Gastrocnemius medialis (tissue), 4 donors: Measurements from ENCODE around the gene GPR146. TPM values are rescaled to one million over a fixed set of nuclear protein-coding genes. Genes with fewer than 3 reads are reported as not detected.
A peak's percentile ranks its signal among the peaks of the same experiment; 100 is the strongest.

Experiments
- ATAC-seq, 2 donors: fragments of 150-250 bp; one replicate each; pipeline ENCODE4 v1.9.1; 2016
- DNase-seq, 2 donors: peaks; one replicate each; pipeline ENCODE4 v3.0.0-alpha.2; 2019
- H3K27ac ChIP-seq, 4 donors: fragments of 200-600 bp; sonication (generic); 1 replicate in 1 of 4; 2 replicates in 3 of 4; pipeline ENCODE4 v1.5.1; 2016 to 2018; ENCODE audit warnings: mild to moderate bottlenecking in 2 of 4, moderate library complexity in 1 of 4
- H3K27me3 ChIP-seq, 3 donors: fragments of 200-600 bp; sonication (generic) in 2 of 3; 1 replicate in 1 of 3; 2 replicates in 2 of 3; pipeline versions ENCODE4 v1.5.1 to v1.6.0; 2016 to 2019; ENCODE audit warnings: mild to moderate bottlenecking in 1 of 3, moderate library complexity in 1 of 3
- H3K36me3 ChIP-seq, 2 donors: fragments of 200-600 bp; sonication (generic) in 1 of 2; one replicate each; pipeline ENCODE4 v1.5.1; 2017 to 2018
- H3K4me1 ChIP-seq, 2 donors: fragments of 200-600 bp; sonication (generic) in 1 of 2; one replicate each; pipeline ENCODE4 v1.5.1; 2016 to 2017; ENCODE audit warnings: mild to moderate bottlenecking in 2 of 2
- H3K4me3 ChIP-seq, 4 donors: fragments of 200-600 bp; sonication (generic) in 3 of 4; 1 replicate in 1 of 4; 2 replicates in 3 of 4; pipeline ENCODE4 v1.5.1; 2016 to 2019; ENCODE audit warnings: mild to moderate bottlenecking in 2 of 4
- H3K9me3 ChIP-seq, 3 donors: fragments of 200-600 bp; sonication (generic) in 2 of 3; 1 replicate in 1 of 3; 2 replicates in 2 of 3; pipeline ENCODE4 v1.5.1; 2016 to 2019
- POLR2A ChIP-seq, 2 donors: fragments of 450-650 bp; IDR thresholded peaks; one replicate each; pipeline ENCODE4 v1.6.1; 2017; ENCODE audit warnings: antibody characterized with exemption in 2 of 2, mild to moderate bottlenecking in 2 of 2, moderate library complexity in 2 of 2
- in situ Hi-C, 4 donors: fragments of 200-750 bp; cut with MboI; loops; one replicate each; pipeline versions ENCODE4 v1.15.0 to v1.8.0; 2017; ENCODE audit warnings: low sequenced_read_pairs in 4 of 4
- intact Hi-C: fragments of 100-400 bp; cut with DNase I; formaldehyde crosslinking; loops from one replicate; pipeline ENCODE4 v1.15.1; 2023; ENCODE audit warnings: low total_unique reads
- total RNA-seq, 4 donors: library from RNA; depleted of rRNA; stranded (reverse); fragments of >200 nt; gene quantifications; one replicate each; pipeline versions ENCODE4 v1.1.0 to v1.2.3, GENCODE V29; 2016
- TF ChIP-seq, protein P1 (sequence below), 5 experiments: fragments of 450-650 bp in 3 of 5; fragments of 200-600 bp in 2 of 5; sonication (generic) in 2 of 5; IDR thresholded peaks in 4 of 5; conservative IDR thresholded peaks in 1 of 5; 1 replicate in 4 of 5; 2 replicates in 1 of 5; pipeline ENCODE4 v1.5.1; 2016 to 2019; ENCODE audit warnings: antibody characterized with exemption in 5 of 5, mild to moderate bottlenecking in 3 of 5, moderate library complexity in 3 of 5

The GPR146 gene
- total RNA-seq, 4 donors from 2014 or later = 23.3 to 43.8 (median 29.5) TPM

DNA sequence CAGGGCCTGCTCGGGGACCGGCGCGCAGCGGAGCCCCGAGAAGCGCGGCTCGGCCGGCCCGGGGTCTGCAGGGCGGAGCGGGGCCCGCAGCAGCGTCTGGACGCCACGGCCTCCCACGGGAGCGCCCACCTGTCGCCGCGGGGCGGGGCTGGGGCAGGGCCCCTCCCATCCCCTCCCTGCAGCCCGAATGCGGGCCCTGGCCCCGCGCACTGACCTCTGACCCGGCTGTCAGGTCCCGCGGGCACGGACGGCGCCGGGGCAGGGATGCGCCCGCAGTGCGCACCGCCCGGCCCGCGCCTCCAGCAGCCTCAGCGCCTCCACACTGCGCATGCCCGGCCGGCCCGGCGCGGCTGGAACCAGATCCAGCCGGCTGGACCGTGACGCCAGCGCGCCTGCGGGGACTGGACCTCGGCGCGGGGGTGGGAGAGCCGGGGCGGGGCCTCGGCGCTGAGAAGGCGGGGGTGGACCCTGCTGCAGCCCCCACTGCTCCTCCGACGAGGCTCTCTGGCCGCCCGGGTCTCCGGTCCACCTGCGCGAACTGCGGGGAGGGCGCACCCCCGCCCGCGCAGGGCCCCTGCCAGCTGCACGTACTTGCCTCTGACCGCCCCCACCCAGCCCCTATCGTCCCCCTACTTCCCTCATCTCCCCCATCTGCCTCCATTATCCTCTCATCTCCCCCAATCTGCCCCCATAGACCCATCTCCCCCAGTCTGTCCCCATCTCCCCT lies 16.1 kb upstream of the GPR146 start:
- ATAC-seq (peak; percentile 81 to 88), DNase-seq (peak; percentile 76 to 85)
- peak overlapping the region; percentile 62 to 91 (median 74) for H3K4me3 ChIP-seq
- TF ChIP-seq, protein P1, sequence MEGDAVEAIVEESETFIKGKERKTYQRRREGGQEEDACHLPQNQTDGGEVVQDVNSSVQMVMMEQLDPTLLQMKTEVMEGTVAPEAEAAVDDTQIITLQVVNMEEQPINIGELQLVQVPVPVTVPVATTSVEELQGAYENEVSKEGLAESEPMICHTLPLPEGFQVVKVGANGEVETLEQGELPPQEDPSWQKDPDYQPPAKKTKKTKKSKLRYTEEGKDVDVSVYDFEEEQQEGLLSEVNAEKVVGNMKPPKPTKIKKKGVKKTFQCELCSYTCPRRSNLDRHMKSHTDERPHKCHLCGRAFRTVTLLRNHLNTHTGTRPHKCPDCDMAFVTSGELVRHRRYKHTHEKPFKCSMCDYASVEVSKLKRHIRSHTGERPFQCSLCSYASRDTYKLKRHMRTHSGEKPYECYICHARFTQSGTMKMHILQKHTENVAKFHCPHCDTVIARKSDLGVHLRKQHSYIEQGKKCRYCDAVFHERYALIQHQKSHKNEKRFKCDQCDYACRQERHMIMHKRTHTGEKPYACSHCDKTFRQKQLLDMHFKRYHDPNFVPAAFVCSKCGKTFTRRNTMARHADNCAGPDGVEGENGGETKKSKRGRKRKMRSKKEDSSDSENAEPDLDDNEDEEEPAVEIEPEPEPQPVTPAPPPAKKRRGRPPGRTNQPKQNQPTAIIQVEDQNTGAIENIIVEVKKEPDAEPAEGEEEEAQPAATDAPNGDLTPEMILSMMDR (IDR thresholded peaks at IDR 0.05 in 4 of 5, conservative IDR thresholded peaks at IDR 0.05 in 1 of 5) = no peak
- peak; percentile 63 to 69 for TF ChIP-seq POLR2A (IDR thresholded peaks at IDR 0.05)
- H3K9me3 ChIP-seq = no peaks in the 10 kb centered on the region
- in situ Hi-C loops (no loop called here), intact Hi-C loops (loop anchor here (1.0 to 5.0 kb wide), 3 partner anchors 16 to 151 kb away; partner anchors contain the start of genes GET4, GPR146 and ZFAND2A)
- peaks cover 21 to 29% of the 10 kb centered on the region in 2 donors for H3K4me1 ChIP-seq
- H3K27me3 ChIP-seq = no peaks in the 10 kb centered on the region
- H3K36me3 ChIP-seq = no peaks in the 10 kb centered on the region
- H3K27ac ChIP-seq = peak overlapping the region; percentile 93 to 98 (median 97)

DNA sequence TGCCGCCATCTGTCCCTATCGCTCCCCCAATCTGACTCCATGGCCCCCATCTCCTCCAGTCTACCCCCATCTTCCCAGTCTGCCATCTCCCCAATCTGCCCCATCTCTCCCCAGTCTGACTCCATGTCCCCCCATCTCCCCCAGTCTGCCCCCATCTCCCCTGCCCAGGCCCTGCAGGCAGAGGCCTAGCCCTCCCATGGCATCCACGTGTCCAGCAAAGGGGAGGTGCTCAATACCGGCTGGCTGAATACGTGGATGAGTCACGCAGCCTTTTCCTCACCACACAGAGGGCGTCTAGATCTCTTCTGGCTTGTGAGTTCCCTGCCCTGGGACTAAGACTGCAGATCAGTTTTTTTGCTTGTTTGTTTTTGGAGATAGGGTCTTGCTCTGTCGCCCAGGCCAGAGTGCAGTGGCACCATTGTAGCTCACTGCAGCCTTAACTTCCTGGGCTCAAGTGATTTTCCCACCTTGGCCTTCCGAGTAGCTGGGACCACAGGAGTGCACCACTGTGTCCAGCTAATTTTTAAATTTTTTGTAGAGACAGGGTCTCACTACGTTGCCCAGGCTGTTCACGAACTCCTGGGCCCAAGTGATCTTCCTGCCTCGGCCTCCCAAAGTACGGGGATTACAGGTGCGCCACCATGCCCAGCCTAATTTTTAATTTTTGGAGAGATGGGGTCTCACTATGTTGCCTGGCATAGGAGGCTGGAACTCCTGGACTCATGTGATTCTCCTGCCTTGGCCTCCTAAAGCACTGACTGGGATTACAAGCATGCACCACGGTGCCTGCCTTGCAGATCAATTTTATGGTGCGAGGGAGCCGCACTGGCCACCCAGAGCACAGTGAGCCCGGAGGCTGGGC lies 15.3 kb upstream of the GPR146 start:
- Histone ChIP-seq H3K9me3 (no peaks in the 10 kb centered on the region), H3K27me3 (no peaks in the 10 kb centered on the region), H3K36me3 (no peaks in the 10 kb centered on the region), H3K4me3 (peak overlapping the region; percentile 62 to 91 (median 74)), H3K4me1 (peaks cover 18 to 26% of the 10 kb centered on the region in 2 donors), H3K27ac (peak overlapping the region; percentile 93 to 98 (median 97))
- intact Hi-C loops (loop anchor here (1.0 to 5.0 kb wide), 3 partner anchors 15 to 152 kb away; partner anchors contain the start of genes GET4, GPR146 and ZFAND2A), in situ Hi-C loops (no loop called here)
- DNase-seq = peak; percentile 85 to 92
- no peak for TF ChIP-seq POLR2A (IDR thresholded peaks at IDR 0.05)
- TF ChIP-seq, protein P1 (IDR thresholded peaks at IDR 0.05 in 4 of 5, conservative IDR thresholded peaks at IDR 0.05 in 1 of 5) = no peak
- ATAC-seq = peak; percentile 95

DNA sequence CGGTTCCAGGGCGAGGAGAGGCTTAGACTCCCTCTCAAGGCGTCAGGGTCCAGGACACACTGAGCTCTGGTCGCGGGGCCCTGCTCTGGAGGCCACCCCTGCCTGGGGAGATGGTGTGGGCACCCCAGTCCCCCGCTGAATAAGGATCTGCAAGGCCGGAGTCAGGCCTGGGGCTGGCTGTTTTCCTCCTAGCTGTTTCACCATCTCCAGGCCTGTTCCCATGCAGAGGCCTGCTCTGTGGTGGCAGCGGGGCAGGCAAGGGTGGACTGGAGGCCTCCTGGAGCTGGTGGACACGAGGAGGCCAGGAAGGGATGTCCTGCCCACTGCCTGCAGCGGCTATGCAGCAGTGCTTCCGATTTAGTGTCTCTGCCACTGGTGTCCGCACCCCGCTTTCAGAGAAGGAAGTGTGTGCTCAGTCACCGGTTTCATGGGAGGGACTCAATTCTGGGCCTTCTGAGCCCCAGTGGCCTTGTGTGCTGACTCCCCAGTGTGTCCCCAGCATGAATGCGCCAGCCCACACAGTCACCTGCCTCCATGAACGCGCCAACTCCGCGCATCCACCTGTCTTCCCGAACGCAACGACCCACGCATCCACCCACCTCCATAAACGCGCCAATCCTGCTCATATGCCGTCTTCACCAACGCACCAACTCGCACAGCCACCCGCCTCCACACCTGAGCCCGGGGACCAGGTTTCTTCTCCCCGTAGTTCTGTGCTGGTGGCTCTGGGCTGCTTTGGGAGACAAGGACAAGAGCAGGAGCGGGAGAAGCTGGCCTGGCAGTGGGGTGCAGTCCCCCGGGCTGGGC lies 14.5 kb upstream of the GPR146 start:
- intact Hi-C loops (loop anchor here (5.0 kb wide), 2 partner anchors 132 to 153 kb away; partner anchors contain the start of genes GET4 and ZFAND2A), in situ Hi-C loops (no loop called here)
- Histone ChIP-seq H3K4me1 (peaks cover 13 to 18% of the 10 kb centered on the region in 2 donors), H3K4me3 (no peak overlapping the region), H3K9me3 (no peaks in the 10 kb centered on the region), H3K27ac (peak overlapping the region; percentile 93 to 98 (median 97)), H3K27me3 (no peaks in the 10 kb centered on the region), H3K36me3 (no peaks in the 10 kb centered on the region)
- no peak for ATAC-seq
- DNase-seq = no peak
- no peak for TF ChIP-seq POLR2A (IDR thresholded peaks at IDR 0.05)
- TF ChIP-seq, protein P1 (IDR thresholded peaks at IDR 0.05 in 4 of 5, conservative IDR thresholded peaks at IDR 0.05 in 1 of 5) = no peak

DNA sequence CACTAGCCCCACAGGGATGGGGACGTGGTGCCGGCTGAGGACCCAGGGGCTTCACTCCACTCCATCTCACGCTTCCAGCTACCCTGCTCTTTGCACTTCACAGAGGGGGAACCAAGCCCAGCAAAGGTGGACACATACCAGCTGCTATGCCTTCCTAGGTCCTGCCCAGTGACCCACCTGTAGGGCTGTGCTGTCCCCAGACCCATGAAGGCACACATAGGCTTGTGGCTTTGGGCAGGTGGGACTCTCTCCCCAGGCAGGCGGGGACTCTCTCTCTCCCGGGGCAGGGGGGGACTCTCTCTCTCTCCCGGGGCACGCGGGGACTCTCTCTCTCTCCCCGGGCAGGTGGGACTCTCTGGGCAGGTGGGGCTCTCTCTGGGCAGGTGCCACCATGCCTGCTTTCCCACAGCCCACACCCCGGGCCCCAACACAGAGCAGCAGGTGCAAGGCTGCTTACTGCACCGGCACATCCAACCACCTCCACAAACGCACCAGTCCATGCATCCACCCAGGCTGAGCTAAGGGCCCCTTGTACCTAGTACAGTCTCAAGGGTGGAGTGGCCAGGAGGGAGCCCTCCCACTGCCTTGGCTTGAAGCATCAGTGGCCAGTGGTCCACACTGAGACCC lies 13.8 kb upstream of the GPR146 start:
- Histone ChIP-seq H3K36me3 (no peaks in the 10 kb centered on the region), H3K27ac (no peak overlapping the region), H3K4me1 (peaks cover 13 to 18% of the 10 kb centered on the region in 2 donors), H3K27me3 (no peaks in the 10 kb centered on the region), H3K9me3 (no peaks in the 10 kb centered on the region), H3K4me3 (no peak overlapping the region)
- DNase-seq (no peak), ATAC-seq (no peak)
- in situ Hi-C loops = no loop called here
- intact Hi-C loops = no loop called here
- TF ChIP-seq, protein P1 (IDR thresholded peaks at IDR 0.05 in 4 of 5, conservative IDR thresholded peaks at IDR 0.05 in 1 of 5) = no peak
- TF ChIP-seq POLR2A (IDR thresholded peaks at IDR 0.05) = no peak
